HG03521 (cell line): ENCODE data around the gene MX2.
"Not testable (repeated sequence)": the region's sequence is repeated elsewhere in the genome, so short reads cannot be mapped to it uniquely, and the experiment has no call there.

Experiments
- ATAC-seq: cut with Tn5 transposase; IDR thresholded peaks from one replicate; pipeline ENCODE4 v1.9.1; 2021; ENCODE audit warnings: mild to moderate bottlenecking, moderate library complexity; ENCODE audit not compliant: unreplicated experiment

The MX2 gene

GRCh38 chr21:41333752-41334151 lies 28.1 kb upstream of the MX2 start:
- ATAC-seq: no peak

- ATAC-seq: no peak
Measured at GRCh38 chr21:41337515-41337914, 24.3 kb upstream of the MX2 start.

- no peak for ATAC-seq
Measured at GRCh38 chr21:41338455-41338854, 23.4 kb upstream of the MX2 start.

- ATAC-seq: no peak
Measured at GRCh38 chr21:41342035-41342434, 19.8 kb upstream of the MX2 start.

- ATAC-seq: no peak
Measured at GRCh38 chr21:41344146-41344545, 17.7 kb upstream of the MX2 start.

- no peak for ATAC-seq
Measured at GRCh38 chr21:41345356-41345755, 16.5 kb upstream of the MX2 start.

- ATAC-seq: no peak
Measured at GRCh38 chr21:41345934-41346685, 15.7 kb upstream of the MX2 start.

- ATAC-seq: no peak
Measured at GRCh38 chr21:41346758-41347157, 15.1 kb upstream of the MX2 start.

- no peak for ATAC-seq
Measured at GRCh38 chr21:41348434-41348833, 13.4 kb upstream of the MX2 start.

GRCh38 chr21:41349126-41349525 lies 12.7 kb upstream of the MX2 start:
- ATAC-seq: no peak

GRCh38 chr21:41349619-41350390 lies 12.0 kb upstream of the MX2 start:
- ATAC-seq: no peak

- ATAC-seq: no peak
Measured at GRCh38 chr21:41350436-41351155, 11.2 kb upstream of the MX2 start.

- no peak for ATAC-seq
Measured at GRCh38 chr21:41357546-41357945, 4.3 kb upstream of the MX2 start.

- no peak for ATAC-seq
Measured at GRCh38 chr21:41358193-41359166, 3.3 kb upstream of the MX2 start.

- no peak for ATAC-seq
Measured at GRCh38 chr21:41359286-41359685, 2.5 kb upstream of the MX2 start.

- ATAC-seq: not testable (repeated sequence)
Measured at GRCh38 chr21:41359754-41360071, 2.1 kb upstream of the MX2 start.

- no peak for ATAC-seq
Measured at GRCh38 chr21:41360072-41360821, 1.6 kb upstream of the MX2 start.

GRCh38 chr21:41361053-41361785 lies 608 bp upstream of the MX2 start:
- ATAC-seq: no peak

- no peak for ATAC-seq
Measured at GRCh38 chr21:41362605-41363369, 960 bp downstream of the MX2 start.
